AG10803 (cell line): ENCODE results near the gene PACSIN1.

Source experiments
- DNase-seq: peaks from one replicate; pipeline ENCODE4 v3.0.0; 2010; ENCODE audit warnings: low read depth
- H3K4me3 ChIP-seq: 2 replicates; pipeline ENCODE4 v1.5.1; 2011; ENCODE audit warnings: mild to moderate bottlenecking, low read length, control low read depth
- TF ChIP-seq, protein P1 (sequence below): conservative IDR thresholded peaks from 2 replicates; pipeline ENCODE4 v1.5.1; 2011; ENCODE audit warnings: mild to moderate bottlenecking, low read length, control low read depth, inconsistent platforms

Gene PACSIN1

DNA sequence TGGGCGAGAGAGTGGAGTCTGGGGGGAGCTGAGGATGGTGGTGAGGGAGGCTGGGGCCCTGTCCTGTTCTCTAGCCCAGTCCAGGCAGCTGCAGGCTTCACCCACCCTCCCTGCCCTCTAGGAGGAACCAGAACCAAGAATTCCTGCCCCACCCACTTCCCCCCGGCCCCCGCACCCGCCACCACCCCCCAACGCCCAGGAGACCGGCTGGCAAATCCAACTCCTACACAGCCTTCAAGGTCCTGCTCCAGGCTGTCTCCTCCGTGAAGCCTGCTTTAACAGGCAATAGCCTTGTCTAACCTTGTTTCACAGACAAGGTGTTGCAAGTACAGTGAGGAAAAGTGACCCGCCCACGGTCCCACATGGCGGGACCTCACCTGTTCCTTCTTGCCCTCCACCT is 87.9 kb downstream of the PACSIN1 start:
- TF ChIP-seq, protein P1, sequence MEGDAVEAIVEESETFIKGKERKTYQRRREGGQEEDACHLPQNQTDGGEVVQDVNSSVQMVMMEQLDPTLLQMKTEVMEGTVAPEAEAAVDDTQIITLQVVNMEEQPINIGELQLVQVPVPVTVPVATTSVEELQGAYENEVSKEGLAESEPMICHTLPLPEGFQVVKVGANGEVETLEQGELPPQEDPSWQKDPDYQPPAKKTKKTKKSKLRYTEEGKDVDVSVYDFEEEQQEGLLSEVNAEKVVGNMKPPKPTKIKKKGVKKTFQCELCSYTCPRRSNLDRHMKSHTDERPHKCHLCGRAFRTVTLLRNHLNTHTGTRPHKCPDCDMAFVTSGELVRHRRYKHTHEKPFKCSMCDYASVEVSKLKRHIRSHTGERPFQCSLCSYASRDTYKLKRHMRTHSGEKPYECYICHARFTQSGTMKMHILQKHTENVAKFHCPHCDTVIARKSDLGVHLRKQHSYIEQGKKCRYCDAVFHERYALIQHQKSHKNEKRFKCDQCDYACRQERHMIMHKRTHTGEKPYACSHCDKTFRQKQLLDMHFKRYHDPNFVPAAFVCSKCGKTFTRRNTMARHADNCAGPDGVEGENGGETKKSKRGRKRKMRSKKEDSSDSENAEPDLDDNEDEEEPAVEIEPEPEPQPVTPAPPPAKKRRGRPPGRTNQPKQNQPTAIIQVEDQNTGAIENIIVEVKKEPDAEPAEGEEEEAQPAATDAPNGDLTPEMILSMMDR: no peak
- H3K4me3 ChIP-seq: no peak overlapping the region
- DNase-seq: no peak

DNA sequence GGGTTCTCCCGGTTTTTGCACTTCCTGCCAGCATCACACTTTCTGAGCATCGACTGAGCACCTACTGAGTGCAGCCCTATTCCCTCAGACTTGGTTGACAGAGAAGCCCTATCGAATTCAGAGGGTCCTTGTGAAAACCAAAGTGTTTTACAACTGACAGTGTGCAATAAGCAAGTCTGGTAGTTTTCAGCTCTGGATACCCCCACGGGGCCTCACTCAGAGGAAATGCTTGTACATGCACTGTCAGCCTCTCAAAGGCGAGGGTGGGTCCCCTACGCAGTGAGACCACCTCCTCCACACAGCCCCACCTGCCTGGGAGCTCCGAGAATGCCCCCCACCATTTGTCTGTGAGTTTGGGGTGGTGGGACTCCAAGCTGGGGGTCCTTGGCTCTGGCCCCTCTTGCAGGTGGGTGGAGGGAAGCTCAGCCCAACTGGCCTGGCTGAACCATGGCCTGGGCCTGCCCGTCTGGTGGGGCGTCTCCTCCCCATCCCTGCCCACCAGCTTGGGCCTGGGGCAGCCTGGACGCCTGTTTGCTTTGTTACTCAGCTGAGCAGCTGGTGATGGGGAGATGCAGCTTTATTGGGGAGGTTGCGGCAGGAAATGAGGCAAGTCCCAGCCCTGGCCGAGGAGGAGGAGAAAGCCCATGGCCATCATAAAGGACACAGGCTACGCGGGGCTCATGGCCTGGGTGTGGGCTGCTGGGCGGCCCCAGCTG is 88.6 kb downstream of the PACSIN1 start:
- DNase-seq: no peak
- no peak overlapping the region for H3K4me3 ChIP-seq
- TF ChIP-seq, protein P1: no peak

DNA sequence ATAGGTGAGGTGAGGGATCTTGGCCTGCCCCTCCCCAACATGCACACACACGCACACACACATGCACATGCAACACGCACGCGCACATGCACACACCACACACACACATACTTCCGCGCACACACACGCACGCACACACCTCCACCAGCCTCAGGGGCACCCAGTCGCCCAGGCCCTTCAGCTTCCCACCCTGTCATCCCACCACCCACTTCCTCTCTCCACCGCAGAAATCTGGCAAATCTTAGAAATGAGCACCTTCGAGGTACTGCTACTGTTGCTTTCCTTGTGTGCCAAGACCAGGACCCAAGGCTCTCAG is 89.1 kb downstream of the PACSIN1 start:
- TF ChIP-seq, protein P1: no peak
- DNase-seq: no peak
- H3K4me3 ChIP-seq: no peak overlapping the region

DNA sequence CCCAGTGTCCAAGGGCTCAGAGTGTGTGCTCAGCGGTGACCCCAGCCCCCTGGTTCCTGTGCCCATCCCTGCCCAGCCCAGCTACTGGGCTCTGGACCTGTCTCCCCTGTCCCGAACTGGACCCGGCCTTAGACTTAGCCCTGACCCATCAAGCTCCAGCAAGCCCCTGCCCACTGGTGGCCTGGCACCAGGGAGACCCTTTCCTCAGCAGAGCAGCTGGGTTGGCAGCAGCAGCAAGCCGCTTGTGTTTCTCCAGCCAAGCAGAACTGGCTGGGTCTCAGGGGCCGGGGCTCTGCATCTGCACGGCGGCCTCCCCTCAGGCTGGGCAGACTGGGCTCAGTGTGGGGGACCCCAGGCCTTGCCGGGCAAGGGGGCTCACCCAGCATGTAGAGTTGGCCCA is 89.5 kb downstream of the PACSIN1 start:
- TF ChIP-seq, protein P1: no peak
- no peak for DNase-seq
- H3K4me3 ChIP-seq: no peak overlapping the region

DNA sequence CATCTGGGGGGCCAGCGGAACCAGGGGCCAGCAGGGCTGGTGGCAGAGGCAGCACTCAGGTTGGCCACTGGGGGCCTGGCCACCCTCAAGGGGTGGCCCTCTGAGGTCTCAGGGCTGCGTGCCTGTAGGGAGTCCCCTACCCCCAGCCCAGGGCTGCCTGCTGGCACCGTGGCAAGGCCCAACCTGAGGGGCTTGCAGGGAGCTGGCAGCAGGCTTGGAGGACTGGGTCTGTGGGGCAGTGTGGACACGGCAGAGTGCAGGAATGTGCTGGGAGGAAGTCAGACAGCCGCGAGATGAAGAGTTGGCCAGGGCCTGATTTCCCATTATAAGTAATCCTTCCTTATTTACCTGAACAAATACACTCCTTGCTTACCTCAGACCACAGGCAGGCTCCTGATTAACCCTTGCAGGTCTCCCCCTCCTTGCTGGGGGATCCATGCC is 90.2 kb downstream of the PACSIN1 start, which contains the start of gene SPDEF:
SPDEF (minus strand) TSS at position 299 of the 441 bp plus-strand sequence. CDS start 11,874 bp downstream, outside the sequence.
- H3K4me3 ChIP-seq: no peak within 1 kb of the TSS
- DNase-seq: no peak
- TF ChIP-seq, protein P1: no peak

DNA sequence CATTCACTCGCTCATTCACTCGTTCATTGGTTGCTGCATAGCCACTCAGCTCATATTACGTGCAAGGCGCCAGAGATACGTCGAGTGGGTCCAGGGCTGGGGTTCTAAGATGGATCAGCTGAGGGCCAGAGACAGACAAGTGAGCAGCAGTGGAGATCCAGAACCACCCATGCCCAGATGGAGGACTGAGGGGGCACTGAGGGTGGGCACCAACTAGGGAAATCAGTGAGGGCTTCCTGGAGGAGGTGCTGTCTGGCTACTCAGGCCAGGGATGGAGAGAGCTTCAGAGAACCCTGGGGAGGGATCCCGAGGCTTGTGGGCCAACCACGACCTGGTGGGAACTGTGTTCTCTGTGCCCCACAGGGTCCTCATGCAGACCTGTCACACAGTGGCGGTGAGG is 90.6 kb downstream of the PACSIN1 start:
- TF ChIP-seq, protein P1: no peak
- no peak for DNase-seq
- H3K4me3 ChIP-seq: no peak overlapping the region

DNA sequence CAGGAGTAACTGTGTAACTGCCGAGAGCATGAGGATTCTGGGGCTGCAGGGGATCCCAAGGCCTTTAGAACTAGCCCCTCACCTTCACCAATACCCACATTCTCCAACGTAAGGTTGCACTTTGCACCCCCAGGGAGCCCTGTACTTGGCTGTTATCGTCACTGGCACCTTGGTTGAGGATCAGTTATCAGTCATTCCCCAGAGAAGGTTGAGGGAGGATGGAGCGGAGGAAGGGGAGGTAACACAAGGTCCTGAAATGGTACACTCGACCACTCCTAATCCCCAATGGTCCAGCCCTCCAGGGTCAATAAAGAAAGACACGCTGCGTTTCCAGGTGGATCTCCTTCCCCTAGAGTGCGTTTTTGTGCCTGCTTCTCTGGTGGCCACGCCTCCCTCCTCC is 91.4 kb downstream of the PACSIN1 start:
- no peak overlapping the region for H3K4me3 ChIP-seq
- TF ChIP-seq, protein P1: no peak
- DNase-seq: no peak
